HEK293T (cell line): Measurements from ENCODE around the gene BRMS1L.

Experiments used
- CTCF ChIA-PET: fragments of 350-600 bp; formaldehyde crosslinking; extraction: SDS; loops from one replicate; lab custom pipeline; 2021; ENCODE audit warnings: antibody characterized with exemption, inconsistent platforms; lab: Yijun Ruan, JAX
- POLR2A ChIA-PET: fragments of 350-600 bp; formaldehyde crosslinking; extraction: SDS; loops from one replicate; lab custom pipeline; 2020; ENCODE audit warnings: antibody characterized with exemption, inconsistent platforms; lab: Yijun Ruan, JAX
- DNase-seq: peaks from one replicate; pipeline ENCODE4 v3.0.0; 2012; ENCODE audit warnings: mixed read lengths; ENCODE audit errors: extremely low spot score
- ARNT ChIP-seq: fragments of 450-650 bp; IDR thresholded peaks from 2 replicates; pipeline ENCODE4 v1.6.1; 2017; ENCODE audit warnings: mild to moderate bottlenecking
- BHLHE40 ChIP-seq: fragments of 450-650 bp; IDR thresholded peaks from 2 replicates; pipeline ENCODE4 v1.6.1; 2016; ENCODE audit warnings: mild to moderate bottlenecking, moderate library complexity, borderline replicate concordance
- CTBP1 ChIP-seq: fragments of 450-650 bp; IDR thresholded peaks from 2 replicates; pipeline ENCODE4 v1.6.1; 2016; ENCODE audit warnings: borderline replicate concordance
- ELF4 ChIP-seq: fragments of 450-650 bp; IDR thresholded peaks from 2 replicates; pipeline ENCODE4 v1.6.1; 2017; ENCODE audit warnings: antibody characterized with exemption
- FOXA1 ChIP-seq: fragments of 450-650 bp; IDR thresholded peaks from 2 replicates; pipeline ENCODE4 v1.6.1; 2016; ENCODE audit warnings: mild to moderate bottlenecking
- FOXK2 ChIP-seq: fragments of 450-650 bp; IDR thresholded peaks from 2 replicates; pipeline ENCODE4 v1.6.1; 2016; ENCODE audit warnings: mild to moderate bottlenecking
- FOXM1 ChIP-seq: fragments of 450-650 bp; IDR thresholded peaks from 2 replicates; pipeline ENCODE4 v1.6.1; 2017; ENCODE audit warnings: mild to moderate bottlenecking, borderline replicate concordance
- HDGF ChIP-seq: fragments of 450-650 bp; IDR thresholded peaks from 2 replicates; pipeline ENCODE4 v1.6.1; 2017; ENCODE audit warnings: antibody characterized with exemption, borderline replicate concordance
- L3MBTL2 ChIP-seq: fragments of 450-650 bp; conservative IDR thresholded peaks from 2 replicates; pipeline ENCODE4 v1.6.1; 2016; ENCODE audit warnings: mild to moderate bottlenecking
- LEF1 ChIP-seq: fragments of 450-650 bp; IDR thresholded peaks from 2 replicates; pipeline ENCODE4 v1.6.1; 2017; ENCODE audit warnings: mild to moderate bottlenecking, borderline replicate concordance
- NFRKB ChIP-seq: fragments of 450-650 bp; IDR thresholded peaks from 2 replicates; pipeline ENCODE4 v1.6.1; 2016; ENCODE audit warnings: mild to moderate bottlenecking, moderate library complexity
- SP1 ChIP-seq: fragments of 450-650 bp; IDR thresholded peaks from 2 replicates; pipeline ENCODE4 v1.6.1; 2017
- SUZ12 ChIP-seq: fragments of 450-650 bp; IDR thresholded peaks from 2 replicates; pipeline ENCODE4 v1.6.1; 2016; ENCODE audit warnings: mild to moderate bottlenecking
- TARDBP ChIP-seq: fragments of 450-650 bp; IDR thresholded peaks from 2 replicates; pipeline ENCODE4 v1.6.1; 2016
- ZNF384 ChIP-seq: fragments of 450-650 bp; IDR thresholded peaks from 2 replicates; pipeline ENCODE4 v1.6.1; 2016
- TF ChIP-seq, protein P1 (sequence below): fragments of 450-650 bp; IDR thresholded peaks from 2 replicates; pipeline ENCODE4 v1.6.1; 2016

BRMS1L gene

DNA sequence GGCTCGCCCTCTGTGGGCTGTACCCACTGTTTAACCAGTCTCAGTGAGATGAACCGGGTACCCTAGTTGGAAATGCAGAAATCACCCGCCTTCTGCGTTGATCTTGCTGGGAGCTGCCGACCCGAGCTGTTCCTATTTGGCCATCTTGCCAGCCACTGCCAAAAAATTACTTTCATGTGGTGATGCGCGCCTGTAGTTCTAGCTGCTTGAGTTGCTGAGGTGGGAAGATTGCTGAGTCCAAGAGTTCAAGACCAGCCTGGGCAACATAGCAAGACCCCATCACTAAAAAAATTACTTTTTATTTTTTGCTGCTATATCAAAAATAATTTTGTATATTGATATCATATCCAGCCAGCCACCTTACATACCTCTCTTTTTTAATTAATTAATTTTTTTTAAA lies 18.4 kb downstream of the BRMS1L start:
- ChIA-PET CTCF (no interaction called here), POLR2A (no interaction called here)
- TF ChIP-seq ELF4 (no peak), FOXM1 (no peak), ARNT (no peak), HDGF (no peak), CTBP1 (no peak), BHLHE40 (no peak), SP1 (no peak), FOXK2 (no peak)
- TF ChIP-seq, protein P1, sequence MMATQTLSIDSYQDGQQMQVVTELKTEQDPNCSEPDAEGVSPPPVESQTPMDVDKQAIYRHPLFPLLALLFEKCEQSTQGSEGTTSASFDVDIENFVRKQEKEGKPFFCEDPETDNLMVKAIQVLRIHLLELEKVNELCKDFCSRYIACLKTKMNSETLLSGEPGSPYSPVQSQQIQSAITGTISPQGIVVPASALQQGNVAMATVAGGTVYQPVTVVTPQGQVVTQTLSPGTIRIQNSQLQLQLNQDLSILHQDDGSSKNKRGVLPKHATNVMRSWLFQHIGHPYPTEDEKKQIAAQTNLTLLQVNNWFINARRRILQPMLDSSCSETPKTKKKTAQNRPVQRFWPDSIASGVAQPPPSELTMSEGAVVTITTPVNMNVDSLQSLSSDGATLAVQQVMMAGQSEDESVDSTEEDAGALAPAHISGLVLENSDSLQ = no peak
- DNase-seq = no peak

DNA sequence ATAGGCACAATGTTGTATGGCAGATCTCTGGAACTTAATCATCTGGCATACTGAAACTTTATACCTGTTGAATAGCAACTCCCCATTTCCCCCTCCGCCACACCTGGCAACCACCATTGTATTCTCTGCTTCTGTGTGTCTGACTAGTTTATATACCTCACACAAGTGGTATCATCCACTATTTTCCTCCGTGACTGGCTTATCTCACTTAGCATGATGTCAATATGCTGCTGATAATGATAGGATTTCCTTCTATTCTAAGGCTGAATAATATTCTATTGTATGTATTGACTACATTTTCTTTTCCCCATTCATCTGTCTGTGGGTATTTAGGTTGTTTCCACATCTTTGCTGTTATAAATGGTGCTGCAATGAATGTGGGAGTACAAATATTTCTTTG lies 21.5 kb downstream of the BRMS1L start:
- DNase-seq = no peak
- ChIA-PET CTCF (no interaction called here), POLR2A (no interaction called here)
- no peak for TF ChIP-seq ARNT
- TF ChIP-seq TARDBP = no peak
- no peak for TF ChIP-seq FOXM1
- TF ChIP-seq ELF4 = no peak
- TF ChIP-seq SUZ12 = no peak

DNA sequence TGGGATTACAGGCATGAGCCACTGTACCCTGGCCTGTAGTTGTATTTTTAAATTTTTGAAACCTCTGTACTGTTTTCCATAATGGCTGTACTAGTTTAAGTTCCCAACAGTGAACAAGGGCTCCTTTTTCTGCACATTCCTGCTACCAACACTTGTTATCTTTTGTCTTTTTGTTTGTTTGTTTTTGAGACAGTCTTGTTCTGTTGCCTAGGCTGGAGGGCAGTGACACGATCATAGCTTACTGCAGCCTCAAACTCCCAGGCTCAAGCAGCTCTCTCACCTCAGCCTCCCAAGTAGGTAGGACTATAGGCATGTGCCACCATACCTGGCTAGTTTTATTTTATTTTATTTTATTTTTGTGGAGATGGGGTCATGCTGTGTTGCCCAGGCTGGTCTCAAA lies 23.0 kb downstream of the BRMS1L start:
- no peak for DNase-seq
- POLR2A ChIA-PET = no interaction called here
- TF ChIP-seq BHLHE40 (no peak), FOXA1 (no peak), ZNF384 (no peak), LEF1 (no peak), FOXM1 (no peak), SP1 (no peak)
- TF ChIP-seq, protein P1 = no peak
- CTCF ChIA-PET = no interaction called here

DNA sequence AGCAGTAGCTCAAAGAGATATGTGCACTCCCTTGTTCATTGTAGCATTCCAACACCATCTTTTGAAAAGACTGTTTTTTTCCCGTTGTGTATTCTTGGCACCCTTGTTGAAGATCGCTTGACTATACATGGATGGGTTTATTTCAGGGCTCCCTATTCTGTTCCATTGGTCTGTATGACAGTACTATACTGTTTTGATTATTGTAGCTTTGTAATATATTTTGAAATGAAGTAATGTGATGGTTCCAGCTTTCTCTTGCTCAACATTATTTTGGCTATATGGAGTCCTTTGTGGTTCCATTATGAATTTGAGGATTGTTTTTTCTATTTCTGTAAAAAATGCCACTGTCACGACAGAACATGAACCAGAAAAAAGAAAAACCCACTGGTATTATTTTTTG lies 25.7 kb downstream of the BRMS1L start:
- TF ChIP-seq ARNT (no peak), BHLHE40 (no peak), CTBP1 (no peak), L3MBTL2 (no peak), ELF4 (no peak), TARDBP (no peak), FOXM1 (no peak), SP1 (no peak), NFRKB (no peak), FOXK2 (no peak), LEF1 (no peak), FOXA1 (no peak), ZNF384 (no peak)
- TF ChIP-seq, protein P1 = no peak
- ChIA-PET CTCF (no interaction called here), POLR2A (no interaction called here)
- DNase-seq = no peak

DNA sequence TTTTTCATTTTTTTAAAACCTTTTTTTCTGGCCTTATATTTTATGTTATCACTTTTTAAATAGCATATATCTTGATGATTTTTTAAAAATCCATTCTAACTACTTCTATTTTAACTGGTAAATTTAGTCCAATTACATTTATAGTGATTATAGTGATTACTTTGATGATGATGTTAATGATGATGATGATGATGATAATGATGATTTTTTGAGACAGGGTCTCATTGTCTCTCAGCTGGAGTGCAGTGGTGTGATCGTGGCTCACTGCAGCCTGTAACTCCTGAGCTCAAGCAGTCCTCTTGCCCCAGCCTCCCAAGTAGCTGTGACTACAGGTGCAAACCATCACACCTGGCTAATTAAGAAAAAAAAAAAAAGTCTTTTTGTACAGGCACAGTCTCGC lies 27.1 kb downstream of the BRMS1L start:
- ChIA-PET CTCF (no interaction called here), POLR2A (no interaction called here)
- DNase-seq = no peak
- TF ChIP-seq SP1 = no peak
- no peak for TF ChIP-seq ELF4
- TF ChIP-seq L3MBTL2 = no peak
- no peak for TF ChIP-seq FOXK2
- TF ChIP-seq ARNT = no peak
- no peak for TF ChIP-seq BHLHE40
- TF ChIP-seq SUZ12 = no peak

DNA sequence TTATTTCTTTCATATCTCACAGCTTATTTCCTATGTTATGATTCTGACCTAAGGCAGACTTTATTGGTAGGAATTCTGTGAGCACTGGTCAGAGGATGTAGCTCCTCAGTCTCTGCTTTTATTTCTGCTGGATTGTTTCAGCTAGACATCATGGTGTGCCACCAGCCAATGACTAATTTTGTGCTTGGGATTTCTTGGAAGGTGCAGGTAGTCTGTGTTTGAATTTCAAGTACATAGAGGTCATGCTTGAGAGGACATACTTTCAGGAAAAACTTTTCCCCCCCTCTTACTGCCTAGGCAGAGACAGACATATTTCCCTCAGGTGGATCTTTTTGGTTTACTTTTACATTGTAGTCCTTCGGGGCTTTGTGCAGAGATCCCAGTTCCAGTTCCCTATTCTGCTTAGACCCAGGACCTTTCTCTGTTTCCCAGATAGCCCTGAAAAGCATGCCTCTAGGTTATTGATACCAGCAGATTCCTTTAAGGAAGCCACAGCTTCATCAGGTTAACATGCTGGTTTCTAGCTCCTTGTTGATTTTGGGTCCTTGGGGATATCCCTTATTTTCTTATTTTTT lies 28.6 kb downstream of the BRMS1L start:
- TF ChIP-seq TARDBP = no peak
- DNase-seq = no peak
- ChIA-PET POLR2A (interaction anchor here (0.6 to 1.0 kb wide), 2 partner anchors 8 to 29 kb away, joined by 3 read pairs; partner anchors contain the start of gene BRMS1L), CTCF (no interaction called here)

DNA sequence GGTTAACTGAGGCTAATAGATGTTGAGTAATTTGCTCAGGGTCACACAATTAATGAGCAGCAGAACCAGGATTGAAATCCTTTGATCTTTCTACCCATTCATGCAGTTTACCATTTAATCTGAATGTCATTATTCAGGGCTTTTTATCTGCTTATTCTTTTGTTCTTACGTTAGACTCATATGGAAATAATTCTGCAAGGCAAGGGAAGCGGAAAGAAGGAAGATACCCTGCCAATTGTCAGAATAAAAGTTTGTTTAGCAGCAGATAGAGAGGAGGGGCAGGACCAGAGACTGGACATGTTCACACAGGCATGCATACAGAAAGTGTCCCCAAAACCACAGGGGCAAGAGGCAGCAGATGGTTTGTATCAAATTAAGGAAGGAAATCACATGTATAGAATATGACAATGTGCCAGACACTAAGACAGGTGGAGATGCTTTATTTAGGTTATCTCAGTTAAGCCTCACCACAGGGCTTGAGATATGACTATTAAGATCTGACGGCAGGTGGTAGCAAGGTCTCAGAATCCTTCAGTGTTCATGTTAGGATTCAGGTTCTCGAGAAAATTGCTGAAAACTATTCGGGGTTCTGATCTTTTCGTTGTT lies 29.8 kb downstream of the BRMS1L start:
- TF ChIP-seq FOXM1 = no peak
- no peak for TF ChIP-seq NFRKB
- no peak for DNase-seq
- POLR2A ChIA-PET = no interaction called here
- CTCF ChIA-PET = no interaction called here
